NCI-H1436 (cell line): Measurements from ENCODE around the gene OSBPL9.
A peak's percentile ranks its signal among the peaks of the same experiment; 100 is the strongest.
"Not testable (repeated sequence)": the region's sequence is repeated elsewhere in the genome, so short reads cannot be mapped to it uniquely, and the experiment has no call there.

Experiments
- DNase-seq: peaks from one replicate; lab custom pipeline; 2025; lab: John Stamatoyannopoulos, UW

Gene OSBPL9

GRCh38 chr1:51610104-51610503 is 6.8 kb upstream of the OSBPL9 start:
- DNase-seq = not testable (repeated sequence)

- no peak for DNase-seq
Measured at GRCh38 chr1:51610637-51611036, 6.3 kb upstream of the OSBPL9 start.

GRCh38 chr1:51612447-51612961 is 4.4 kb upstream of the OSBPL9 start:
- DNase-seq = no peak

- no peak for DNase-seq
Measured at GRCh38 chr1:51615780-51616291, 1.1 kb upstream of the OSBPL9 start.

- no peak for DNase-seq
Measured at GRCh38 chr1:51616490-51616889, 402 bp upstream of the OSBPL9 start.

GRCh38 chr1:51618715-51619114 is 1.8 kb downstream of the OSBPL9 start:
- DNase-seq = no peak

- DNase-seq = no peak
Measured at GRCh38 chr1:51620470-51620869, 3.6 kb downstream of the OSBPL9 start.

- DNase-seq = no peak
Measured at GRCh38 chr1:51621161-51621560, 4.3 kb downstream of the OSBPL9 start.

GRCh38 chr1:51621841-51622454 is 5.1 kb downstream of the OSBPL9 start:
- DNase-seq = no peak

- DNase-seq = peak; percentile 30
Measured at GRCh38 chr1:51622455-51622913, 5.6 kb downstream of the OSBPL9 start.

GRCh38 chr1:51623025-51623424 is 6.1 kb downstream of the OSBPL9 start:
- no peak for DNase-seq

- DNase-seq = no peak
Measured at GRCh38 chr1:51623450-51623849, 6.6 kb downstream of the OSBPL9 start.

- DNase-seq = peak; percentile 27
Measured at GRCh38 chr1:51624855-51625254, 8.0 kb downstream of the OSBPL9 start.

GRCh38 chr1:51627672-51628071 is 10.8 kb downstream of the OSBPL9 start:
- no peak for DNase-seq

- no peak for DNase-seq
Measured at GRCh38 chr1:51628715-51629590, 12.1 kb downstream of the OSBPL9 start.

GRCh38 chr1:51629918-51630317 is 13.0 kb downstream of the OSBPL9 start:
- DNase-seq = no peak

- no peak for DNase-seq
Measured at GRCh38 chr1:51630393-51630792, 13.5 kb downstream of the OSBPL9 start.

- no peak for DNase-seq
Measured at GRCh38 chr1:51630922-51631321, 14.0 kb downstream of the OSBPL9 start.

GRCh38 chr1:51631747-51632146 is 14.9 kb downstream of the OSBPL9 start:
- DNase-seq = no peak

GRCh38 chr1:51634618-51635017 is 17.7 kb downstream of the OSBPL9 start:
- DNase-seq = no peak

- no peak for DNase-seq
Measured at GRCh38 chr1:51635615-51636014, 18.7 kb downstream of the OSBPL9 start.

- DNase-seq = no peak
Measured at GRCh38 chr1:51636191-51636590, 19.3 kb downstream of the OSBPL9 start.
